SU-DHL-6 (cell line): ENCODE measurements around the gene MPI.

Experiments used
- H2AFZ ChIP-seq: fragments of 200-600 bp; sonication (generic); 2 replicates; pipeline ENCODE4 v1.6.1; 2014; ENCODE audit warnings: low read depth, mild to moderate bottlenecking, moderate library complexity, mixed read lengths, antibody characterized with exemption, low read length; ENCODE audit not compliant: severe bottlenecking
- H3F3A ChIP-seq: fragments of 200-600 bp; shearing (Covaris generic); 2 replicates; pipeline ENCODE4 v1.6.0; 2016; ENCODE audit warnings: antibody characterized with exemption, mild to moderate bottlenecking; ENCODE audit not compliant: insufficient read depth
- H3K27ac ChIP-seq: fragments of 200-600 bp; sonication (generic); 2 replicates; pipeline ENCODE4 v1.5.1; 2016; ENCODE audit warnings: low read depth, mild to moderate bottlenecking, low read length, moderate library complexity, mixed read lengths
- H3K27me3 ChIP-seq: fragments of 200-600 bp; sonication (generic), shearing (Covaris generic); 2 replicates; pipeline ENCODE4 v1.6.0; 2014; ENCODE audit warnings: mild to moderate bottlenecking, low read length
- H3K36me3 ChIP-seq: fragments of 200-600 bp; sonication (generic); 2 replicates; pipeline ENCODE4 v1.6.1; 2014; ENCODE audit warnings: mild to moderate bottlenecking, low read length, mixed read lengths
- H3K4me2 ChIP-seq: fragments of 300-600, 200-600 bp; shearing (Covaris generic), sonication (generic); 2 replicates; pipeline ENCODE4 v1.6.0; 2014; ENCODE audit warnings: low read length, low read depth, mild to moderate bottlenecking; ENCODE audit not compliant: poor library complexity, severe bottlenecking
- H3K4me3 ChIP-seq: fragments of 200-600 bp; sonication (generic); 2 replicates; pipeline ENCODE4 v1.5.1; 2014; ENCODE audit warnings: antibody characterized with exemption, low read length, mild to moderate bottlenecking, mixed read lengths; ENCODE audit not compliant: insufficient read depth, poor library complexity, severe bottlenecking
- H3K79me2 ChIP-seq: fragments of 200-600 bp; sonication (generic); 2 replicates; pipeline ENCODE4 v1.6.1; 2014; ENCODE audit warnings: mild to moderate bottlenecking, low read length, moderate library complexity; ENCODE audit not compliant: insufficient read depth
- H3K9ac ChIP-seq: fragments of 200-600 bp; sonication (generic); 2 replicates; pipeline ENCODE4 v1.7.0; 2014; ENCODE audit warnings: mild to moderate bottlenecking, low read length
- H3K9me2 ChIP-seq: fragments of 200-600 bp; sonication (generic); replicated peaks from 2 replicates; pipeline ENCODE4 v1.6.1; 2014; ENCODE audit warnings: low read length; ENCODE audit not compliant: insufficient read depth
- H3K9me3 ChIP-seq: fragments of 200-600 bp; sonication (generic); 2 replicates; pipeline ENCODE4 v1.6.1; 2014; ENCODE audit warnings: low read length, mixed read lengths; ENCODE audit not compliant: insufficient read depth
- H4K20me1 ChIP-seq: fragments of 200-600 bp; sonication (generic); 2 replicates; pipeline ENCODE4 v1.6.1; 2014; ENCODE audit warnings: low read depth, mild to moderate bottlenecking, antibody characterized with exemption, low read length, moderate library complexity, mixed read lengths
- CTCF ChIP-seq: fragments of 200-600 bp; sonication (generic); IDR thresholded peaks from one replicate; pipeline ENCODE4 v1.5.1; 2017; ENCODE audit warnings: antibody characterized with exemption, mild to moderate bottlenecking, low read length, moderate library complexity; ENCODE audit not compliant: insufficient read depth, poor library complexity, severe bottlenecking
- EZH2phosphoT487 ChIP-seq: fragments of 200-600 bp; sonication (generic), shearing (Covaris generic); conservative IDR thresholded peaks from 2 replicates; pipeline ENCODE4 v1.6.1; 2018; ENCODE audit warnings: mild to moderate bottlenecking, antibody characterized with exemption, low read length, moderate library complexity, mixed read lengths

The MPI gene

GRCh38 chr15:74857671-74858368, 32.0 kb upstream of the MPI start:
- peak overlapping the region; percentile 30 for H3K4me2 ChIP-seq
- TF ChIP-seq EZH2phosphoT487 (no peak), CTCF (no peak)
- H3K79me2 ChIP-seq: peaks cover 48% of the 10 kb centered on the region
- H2AFZ ChIP-seq: no peak overlapping the region
- peaks cover 11% of the 10 kb centered on the region for H3F3A ChIP-seq
- H3K9ac ChIP-seq: peak overlapping the region; percentile 18; the same call in 1 of the 2 replicates
- no peaks in the 10 kb centered on the region for H3K9me2 ChIP-seq
- no peaks in the 10 kb centered on the region for H3K9me3 ChIP-seq
- no peaks in the 10 kb centered on the region for H4K20me1 ChIP-seq
- no peaks in the 10 kb centered on the region for H3K36me3 ChIP-seq
- peak overlapping the region; percentile 58 for H3K27ac ChIP-seq
- H3K27me3 ChIP-seq: no peaks in the 10 kb centered on the region
- H3K4me3 ChIP-seq: no peak overlapping the region

- Histone ChIP-seq H3K4me2 (peak overlapping the region; percentile 30), H3K79me2 (peaks cover 54% of the 10 kb centered on the region), H3F3A (peaks cover 11% of the 10 kb centered on the region), H3K27me3 (no peaks in the 10 kb centered on the region), H4K20me1 (no peaks in the 10 kb centered on the region), H3K9ac (peak overlapping the region; percentile 18; the same call in 1 of the 2 replicates), H3K27ac (peak overlapping the region; percentile 58), H3K9me2 (no peaks in the 10 kb centered on the region), H3K9me3 (no peaks in the 10 kb centered on the region), H3K4me3 (no peak overlapping the region), H3K36me3 (no peaks in the 10 kb centered on the region), H2AFZ (no peak overlapping the region)
- TF ChIP-seq EZH2phosphoT487 (no peak), CTCF (no peak)
Observed at GRCh38 chr15:74858369-74858740, 31.5 kb upstream of the MPI start.

GRCh38 chr15:74863239-74864056, 26.4 kb upstream of the MPI start:
- no peak overlapping the region for H3K4me2 ChIP-seq
- no peaks in the 10 kb centered on the region for H3K9me3 ChIP-seq
- no peaks in the 10 kb centered on the region for H3K27me3 ChIP-seq
- no peaks in the 10 kb centered on the region for H3K9me2 ChIP-seq
- H3K36me3 ChIP-seq: peaks cover 6% of the 10 kb centered on the region; the same call in 1 of the 2 replicates
- H4K20me1 ChIP-seq: no peaks in the 10 kb centered on the region; the same call in 1 of the 2 replicates
- TF ChIP-seq EZH2phosphoT487 (no peak), CTCF (no peak)
- no peak overlapping the region for H2AFZ ChIP-seq
- H3K79me2 ChIP-seq: peaks cover 76% of the 10 kb centered on the region
- no peak overlapping the region for H3K9ac ChIP-seq
- H3F3A ChIP-seq: no peaks in the 10 kb centered on the region
- no peak overlapping the region for H3K27ac ChIP-seq
- H3K4me3 ChIP-seq: no peak overlapping the region
